ENCODE results near the gene SKAP1.

DNA sequence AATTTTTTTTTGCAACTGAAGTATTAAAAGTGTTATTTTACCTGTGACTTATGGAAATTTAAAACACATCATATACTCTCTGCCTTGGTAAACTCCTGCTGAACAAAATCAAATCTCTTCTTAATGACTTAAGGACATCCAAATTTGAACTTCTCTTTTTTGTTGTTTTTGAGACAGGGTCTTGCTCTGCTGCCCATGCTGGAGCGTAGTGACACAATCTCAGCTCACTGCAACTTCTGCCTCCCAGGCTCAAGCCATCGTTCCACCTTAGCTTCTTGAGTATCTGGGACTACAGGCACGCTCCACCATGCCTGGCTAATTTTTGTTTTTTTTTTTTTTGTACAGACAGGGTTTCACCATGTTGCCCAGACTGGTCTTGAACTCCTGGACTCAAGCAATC is 56.1 kb downstream of the SKAP1 start:
- TF ChIP-seq, protein P1, sequence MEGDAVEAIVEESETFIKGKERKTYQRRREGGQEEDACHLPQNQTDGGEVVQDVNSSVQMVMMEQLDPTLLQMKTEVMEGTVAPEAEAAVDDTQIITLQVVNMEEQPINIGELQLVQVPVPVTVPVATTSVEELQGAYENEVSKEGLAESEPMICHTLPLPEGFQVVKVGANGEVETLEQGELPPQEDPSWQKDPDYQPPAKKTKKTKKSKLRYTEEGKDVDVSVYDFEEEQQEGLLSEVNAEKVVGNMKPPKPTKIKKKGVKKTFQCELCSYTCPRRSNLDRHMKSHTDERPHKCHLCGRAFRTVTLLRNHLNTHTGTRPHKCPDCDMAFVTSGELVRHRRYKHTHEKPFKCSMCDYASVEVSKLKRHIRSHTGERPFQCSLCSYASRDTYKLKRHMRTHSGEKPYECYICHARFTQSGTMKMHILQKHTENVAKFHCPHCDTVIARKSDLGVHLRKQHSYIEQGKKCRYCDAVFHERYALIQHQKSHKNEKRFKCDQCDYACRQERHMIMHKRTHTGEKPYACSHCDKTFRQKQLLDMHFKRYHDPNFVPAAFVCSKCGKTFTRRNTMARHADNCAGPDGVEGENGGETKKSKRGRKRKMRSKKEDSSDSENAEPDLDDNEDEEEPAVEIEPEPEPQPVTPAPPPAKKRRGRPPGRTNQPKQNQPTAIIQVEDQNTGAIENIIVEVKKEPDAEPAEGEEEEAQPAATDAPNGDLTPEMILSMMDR (conservative IDR thresholded peaks at IDR 0.05; ENCODE audit: low read length), result no peak
- no peak for TF ChIP-seq EZH2phosphoT487 (IDR thresholded peaks at IDR 0.05; ENCODE audit: borderline replicate concordance)
